Subcutaneous adipose tissue (tissue), 4 donors: ENCODE measurements around the gene DCUN1D5. TPM values are rescaled to one million over a fixed set of nuclear protein-coding genes. Genes with fewer than 3 reads are reported as not detected.

ENCODE experiments used
- total RNA-seq, 4 donors: library from RNA; depleted of rRNA; stranded (reverse); fragments of >200 nt; gene quantifications; one replicate each; pipeline ENCODE4 v1.1.0, GENCODE V29; 2016
- TF ChIP-seq, protein P1 (sequence below): fragments of 450-650 bp; IDR thresholded peaks from one replicate; pipeline ENCODE4 v1.5.1; 2016; ENCODE audit warnings: low read depth, mild to moderate bottlenecking, control low read depth, antibody characterized with exemption, moderate library complexity

The DCUN1D5 gene
- total RNA-seq, 4 donors from 2014 or later = 23.8 to 47.8 (median 37.2) TPM

DNA sequence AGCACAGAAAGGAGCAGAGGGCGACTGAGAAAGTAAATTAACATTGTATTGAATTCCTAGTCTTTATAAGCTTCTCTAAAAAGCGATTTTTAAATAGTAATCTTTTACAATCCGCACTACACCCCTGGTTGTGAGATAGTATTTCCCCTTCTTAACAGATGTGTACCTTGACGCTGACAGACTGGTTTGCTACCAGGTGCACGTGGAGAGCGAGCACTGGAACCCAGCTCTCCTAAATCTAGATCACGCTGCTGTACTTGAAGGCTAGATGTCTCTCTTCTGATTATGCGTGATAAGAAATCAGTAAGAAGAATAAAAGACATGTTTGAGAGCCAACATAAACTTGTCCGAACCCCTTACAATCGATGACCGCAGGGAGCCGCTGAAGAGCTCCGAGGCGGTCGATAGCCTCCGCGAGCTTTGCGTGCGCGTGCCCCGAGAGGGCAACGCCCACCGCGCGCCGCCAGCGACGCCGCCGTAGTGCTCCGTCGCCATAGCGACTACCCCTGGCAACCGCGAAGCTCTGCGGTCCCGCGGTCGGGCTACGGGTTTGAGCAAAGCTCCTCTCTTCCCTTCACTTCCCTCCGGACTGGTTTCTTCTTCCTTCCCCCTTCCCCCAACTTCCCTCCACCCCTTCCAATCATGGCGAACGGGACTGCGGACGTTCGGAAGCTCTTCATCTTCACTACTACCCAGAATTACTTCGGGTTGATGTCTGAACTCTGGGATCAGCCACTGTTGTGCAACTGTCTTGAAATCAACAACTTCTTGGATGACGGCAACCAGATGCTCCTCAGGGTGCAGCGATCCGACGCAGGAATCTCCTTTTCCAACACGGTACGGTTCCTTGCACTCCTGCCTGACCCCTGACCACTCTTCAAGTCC lies 17.2 kb upstream of the DCUN1D5 start, which contains the start of gene DYNC2H1:
TSS of gene DYNC2H1 (plus strand) at position 494 of the 885 bp plus-strand sequence. CDS start at position 643, 149 bp downstream.
- TF ChIP-seq, protein P1, sequence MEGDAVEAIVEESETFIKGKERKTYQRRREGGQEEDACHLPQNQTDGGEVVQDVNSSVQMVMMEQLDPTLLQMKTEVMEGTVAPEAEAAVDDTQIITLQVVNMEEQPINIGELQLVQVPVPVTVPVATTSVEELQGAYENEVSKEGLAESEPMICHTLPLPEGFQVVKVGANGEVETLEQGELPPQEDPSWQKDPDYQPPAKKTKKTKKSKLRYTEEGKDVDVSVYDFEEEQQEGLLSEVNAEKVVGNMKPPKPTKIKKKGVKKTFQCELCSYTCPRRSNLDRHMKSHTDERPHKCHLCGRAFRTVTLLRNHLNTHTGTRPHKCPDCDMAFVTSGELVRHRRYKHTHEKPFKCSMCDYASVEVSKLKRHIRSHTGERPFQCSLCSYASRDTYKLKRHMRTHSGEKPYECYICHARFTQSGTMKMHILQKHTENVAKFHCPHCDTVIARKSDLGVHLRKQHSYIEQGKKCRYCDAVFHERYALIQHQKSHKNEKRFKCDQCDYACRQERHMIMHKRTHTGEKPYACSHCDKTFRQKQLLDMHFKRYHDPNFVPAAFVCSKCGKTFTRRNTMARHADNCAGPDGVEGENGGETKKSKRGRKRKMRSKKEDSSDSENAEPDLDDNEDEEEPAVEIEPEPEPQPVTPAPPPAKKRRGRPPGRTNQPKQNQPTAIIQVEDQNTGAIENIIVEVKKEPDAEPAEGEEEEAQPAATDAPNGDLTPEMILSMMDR = no peak

DNA sequence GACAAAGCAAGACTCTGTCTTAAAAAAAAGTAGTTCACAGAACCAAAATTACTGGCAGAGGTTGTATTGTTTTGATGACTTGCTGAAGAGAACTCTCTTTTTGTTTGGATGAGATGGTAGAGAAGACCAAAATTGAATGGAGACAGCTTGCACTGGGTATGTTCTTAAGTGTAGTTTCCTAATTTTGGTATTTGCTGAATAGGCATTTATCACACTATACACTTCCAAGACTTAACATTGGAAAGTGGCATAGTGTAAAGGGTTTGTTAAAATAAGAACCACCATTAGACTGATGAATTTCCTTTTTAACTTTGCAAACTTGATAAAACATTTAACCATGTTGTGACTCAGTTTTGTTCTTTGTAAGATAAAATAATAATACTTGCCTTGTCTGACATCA lies 5.3 kb upstream of the DCUN1D5 start:
- TF ChIP-seq, protein P1 = no peak

DNA sequence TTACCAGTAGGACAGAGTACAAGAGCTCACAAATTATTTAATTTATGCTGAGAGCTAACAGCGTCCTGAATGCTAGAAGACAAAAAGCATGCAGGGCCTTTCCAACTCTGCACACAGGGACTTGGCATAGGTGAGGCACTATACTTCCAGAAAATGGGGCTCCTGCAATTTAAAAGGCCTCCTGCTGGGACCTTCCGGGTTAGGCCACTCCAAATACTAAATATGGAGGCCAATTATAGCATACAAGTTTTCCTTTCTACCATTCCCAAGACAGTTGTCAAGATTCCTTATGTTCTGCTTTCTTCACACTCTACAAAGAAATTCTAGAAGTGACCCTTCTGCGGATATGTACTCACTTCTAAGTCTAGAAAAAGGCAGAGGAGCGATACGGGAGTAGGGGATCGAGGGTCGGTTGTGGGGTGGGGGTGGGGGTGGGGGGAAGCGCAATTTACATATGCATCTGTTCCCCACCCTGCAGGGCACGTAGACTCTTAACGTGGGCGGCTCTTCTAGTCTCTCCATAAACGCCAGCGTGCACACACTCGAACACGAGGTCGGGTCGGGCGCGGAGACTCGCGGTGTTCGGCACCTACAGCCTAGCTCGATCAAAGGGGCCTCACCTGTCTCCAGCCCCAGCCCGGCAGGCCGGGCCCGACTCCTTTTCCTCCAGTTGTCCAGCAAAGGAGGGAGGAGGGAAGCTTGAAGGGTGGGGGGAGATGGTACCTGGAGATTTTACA lies 728 bp downstream of the DCUN1D5 start:
- TF ChIP-seq, protein P1 = no peak

DNA sequence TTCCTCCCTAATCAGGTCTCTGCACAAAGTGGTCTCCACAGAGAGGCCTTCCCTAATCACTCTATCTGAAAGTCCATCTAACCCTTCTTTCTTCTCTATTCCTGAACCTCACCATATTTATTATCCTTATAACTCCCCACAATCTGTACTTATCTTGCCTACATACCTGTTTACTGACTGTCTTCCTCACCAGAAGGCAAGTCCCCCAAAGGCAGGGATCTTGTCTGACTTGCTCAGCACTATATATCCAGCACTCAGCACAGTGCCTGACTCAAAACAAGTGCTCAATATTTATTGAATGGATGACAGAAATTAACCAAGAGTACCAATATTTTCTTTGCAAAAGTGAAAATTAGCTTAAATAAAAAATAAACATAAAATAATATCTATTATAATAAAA lies 5.5 kb downstream of the DCUN1D5 start:
- TF ChIP-seq, protein P1 = no peak

- TF ChIP-seq, protein P1 = no peak
Measured at GRCh38 chr11:103085758-103086365, 6.1 kb downstream of the DCUN1D5 start.

GRCh38 chr11:103079833-103080232 lies 12.1 kb downstream of the DCUN1D5 start:
- TF ChIP-seq, protein P1 = no peak

- TF ChIP-seq, protein P1 = no peak
Measured at GRCh38 chr11:103078710-103079109, 13.2 kb downstream of the DCUN1D5 start.
